GM19372 (cell line): Measurements from ENCODE around the gene PSPC1.
"Not testable (repeated sequence)": the region's sequence is repeated elsewhere in the genome, so short reads cannot be mapped to it uniquely, and the experiment has no call there.

Source experiments
- ATAC-seq: cut with Tn5 transposase; IDR thresholded peaks from one replicate; pipeline ENCODE4 v1.9.1; 2021; ENCODE audit warnings: mild to moderate bottlenecking, low read depth, moderate library complexity; ENCODE audit not compliant: unreplicated experiment

Gene PSPC1

DNA sequence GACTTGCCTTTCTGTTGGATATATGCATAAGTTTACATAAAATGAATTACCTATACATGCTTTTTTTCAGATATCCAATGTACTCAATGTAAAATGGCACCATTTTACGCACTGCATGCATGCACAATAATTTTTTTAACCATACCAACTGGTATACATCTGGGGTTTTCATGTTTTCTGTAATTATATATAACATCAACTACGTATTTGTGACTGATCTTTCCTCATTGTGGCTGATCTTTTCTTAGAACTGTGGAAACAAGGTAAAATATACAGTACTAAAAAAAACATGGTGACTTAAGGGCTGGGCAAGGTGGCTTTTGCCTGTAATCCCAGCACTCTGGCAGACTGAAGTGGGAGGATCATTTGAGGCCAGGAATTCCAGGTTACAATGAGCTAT, 18.5 kb downstream of the PSPC1 start:
- ATAC-seq, result no peak

DNA sequence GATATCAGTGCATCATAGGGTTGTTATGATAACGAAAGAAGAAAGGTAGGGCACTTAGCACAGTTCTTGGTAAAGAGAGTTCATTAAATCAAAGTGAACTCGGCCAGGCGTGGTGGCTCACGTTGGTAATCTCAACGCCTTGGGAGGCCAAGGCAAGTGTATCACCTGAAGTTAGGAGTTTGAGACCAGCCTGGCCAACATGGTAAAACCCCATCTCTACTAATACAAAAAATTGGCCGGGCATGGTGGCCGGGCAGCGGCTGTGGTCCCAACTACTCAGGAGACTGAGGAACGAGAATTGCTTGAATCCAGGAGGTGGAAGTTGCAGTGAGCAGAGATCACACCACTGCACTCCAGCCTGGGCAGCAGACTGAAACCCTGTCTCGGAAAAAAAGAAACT, 19.1 kb downstream of the PSPC1 start:
- ATAC-seq, result no peak

DNA sequence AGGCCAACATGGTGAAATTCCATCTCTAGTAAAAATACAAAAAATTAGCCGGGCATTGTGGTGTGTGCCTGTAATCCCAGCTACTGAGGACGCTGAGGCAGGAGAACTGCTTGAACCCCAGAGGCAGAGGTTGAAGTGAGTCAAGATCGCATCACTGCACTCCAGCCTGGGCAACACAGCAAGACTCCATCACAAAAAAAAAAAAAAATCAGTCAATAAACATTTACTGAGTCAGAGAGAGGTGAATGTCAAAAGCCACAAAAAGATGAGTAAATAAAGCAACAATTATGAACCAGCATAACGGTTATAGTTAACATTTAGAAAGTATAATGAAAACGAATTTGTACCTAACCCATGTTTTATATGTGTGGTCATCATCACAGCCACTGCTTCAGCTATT, 23.1 kb downstream of the PSPC1 start:
- ATAC-seq, result no peak

DNA sequence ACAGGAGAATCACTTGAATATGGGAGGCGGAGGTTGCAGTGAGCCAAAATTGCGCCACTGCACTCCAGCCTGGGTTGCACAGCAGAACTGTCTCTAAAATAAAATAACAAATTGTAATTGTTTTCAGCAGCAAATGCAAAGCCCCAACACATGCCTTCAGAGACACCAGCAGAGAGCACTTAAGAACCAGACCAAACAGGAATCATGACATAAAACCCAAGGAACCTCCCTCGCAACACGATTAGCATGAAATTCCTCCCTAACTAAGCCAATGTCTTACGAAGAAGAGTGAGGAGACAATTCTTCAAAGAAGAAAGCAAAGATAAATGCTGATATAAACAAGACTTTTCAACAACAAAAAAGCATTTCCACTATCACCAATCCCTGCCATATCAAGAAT, 40.1 kb downstream of the PSPC1 start:
- ATAC-seq, result no peak

DNA sequence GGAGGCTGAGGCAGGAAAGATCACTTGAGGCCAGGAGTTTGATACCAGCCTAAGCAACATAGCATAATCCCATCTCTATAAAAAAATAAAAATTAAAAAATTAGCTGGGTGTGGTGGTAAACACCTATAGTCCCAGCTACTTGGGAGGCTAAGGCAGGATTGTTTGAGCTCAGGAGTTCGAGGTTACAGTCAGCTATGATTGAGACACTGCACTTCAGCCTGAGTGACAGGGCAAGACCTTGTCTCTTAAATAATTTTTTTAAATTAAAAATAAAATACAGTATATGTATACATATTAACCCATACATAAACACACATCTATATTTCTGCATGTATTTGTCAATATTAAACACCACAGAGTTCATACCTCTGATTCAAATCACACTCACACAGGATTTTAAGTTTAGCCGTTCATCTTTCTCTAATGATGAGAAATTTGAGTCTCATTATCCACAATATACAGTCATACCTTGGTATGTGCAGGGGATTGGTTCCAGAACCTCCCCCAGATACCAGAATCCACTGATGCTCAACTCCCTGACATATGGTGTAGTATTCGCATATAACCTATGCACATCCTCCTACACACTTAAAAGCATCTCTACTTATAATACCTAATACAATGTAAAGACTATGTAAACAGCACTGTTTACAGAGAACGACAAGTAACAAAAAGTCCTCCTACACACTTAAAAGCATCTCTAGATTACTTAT, 44.7 kb downstream of the PSPC1 start:
- ATAC-seq, result no peak

DNA sequence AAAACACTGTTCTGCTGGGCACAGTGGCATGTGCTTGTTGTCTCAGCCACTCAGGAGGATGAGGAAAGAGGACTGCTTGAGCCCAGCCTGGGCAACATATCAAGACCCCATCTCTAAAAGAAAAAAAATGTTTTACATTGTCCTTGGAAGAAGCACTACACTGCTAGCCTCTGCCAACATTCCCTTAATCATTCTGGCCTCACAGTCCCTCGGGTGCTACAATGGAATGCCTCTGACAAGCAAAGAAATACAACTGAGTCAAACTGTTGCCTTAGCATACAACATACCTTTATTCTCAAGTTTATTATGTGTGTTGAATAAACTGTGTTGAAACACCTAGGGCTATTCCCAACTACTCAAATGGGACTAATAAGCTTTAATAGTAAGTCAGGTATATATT, 56.1 kb downstream of the PSPC1 start:
- ATAC-seq, result no peak

DNA sequence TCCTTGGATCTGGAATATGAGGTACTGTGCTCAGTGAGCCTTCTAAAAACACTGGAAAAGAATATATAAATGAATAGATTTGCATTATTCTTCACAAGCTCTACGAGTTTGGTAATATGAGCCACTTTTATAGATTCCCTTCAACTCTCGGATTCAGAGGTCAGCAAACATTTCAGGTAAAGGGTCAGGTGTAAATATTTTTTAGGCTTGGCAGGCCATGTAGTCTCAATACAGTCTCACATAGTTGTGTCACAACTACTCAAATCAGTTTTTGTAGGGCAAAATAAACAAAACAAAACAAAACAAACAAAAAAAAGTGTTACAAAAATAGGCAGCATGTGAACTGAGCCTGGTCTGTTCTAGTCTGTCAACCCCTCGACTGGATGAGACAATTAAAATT, 57.4 kb downstream of the PSPC1 start:
- ATAC-seq, result no peak

DNA sequence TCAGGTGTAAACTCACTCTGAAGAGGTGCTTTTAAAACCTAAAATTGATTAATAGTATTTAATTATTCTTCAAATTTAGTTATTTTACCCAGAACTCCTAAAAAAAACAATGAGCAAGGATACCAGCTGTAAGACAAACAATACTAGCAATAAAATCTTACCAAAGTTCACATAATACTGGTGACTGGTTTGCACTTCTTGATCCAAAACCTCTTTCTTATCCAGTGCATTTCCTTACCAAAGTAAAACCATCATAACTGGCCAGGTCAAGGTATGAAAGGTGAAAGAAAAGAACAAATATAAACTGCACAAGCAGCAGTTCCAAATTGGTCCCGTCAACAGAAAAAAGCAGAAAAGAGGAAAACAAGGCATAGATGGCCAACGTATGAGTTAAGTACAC, 62.7 kb downstream of the PSPC1 start:
- ATAC-seq, result no peak

DNA sequence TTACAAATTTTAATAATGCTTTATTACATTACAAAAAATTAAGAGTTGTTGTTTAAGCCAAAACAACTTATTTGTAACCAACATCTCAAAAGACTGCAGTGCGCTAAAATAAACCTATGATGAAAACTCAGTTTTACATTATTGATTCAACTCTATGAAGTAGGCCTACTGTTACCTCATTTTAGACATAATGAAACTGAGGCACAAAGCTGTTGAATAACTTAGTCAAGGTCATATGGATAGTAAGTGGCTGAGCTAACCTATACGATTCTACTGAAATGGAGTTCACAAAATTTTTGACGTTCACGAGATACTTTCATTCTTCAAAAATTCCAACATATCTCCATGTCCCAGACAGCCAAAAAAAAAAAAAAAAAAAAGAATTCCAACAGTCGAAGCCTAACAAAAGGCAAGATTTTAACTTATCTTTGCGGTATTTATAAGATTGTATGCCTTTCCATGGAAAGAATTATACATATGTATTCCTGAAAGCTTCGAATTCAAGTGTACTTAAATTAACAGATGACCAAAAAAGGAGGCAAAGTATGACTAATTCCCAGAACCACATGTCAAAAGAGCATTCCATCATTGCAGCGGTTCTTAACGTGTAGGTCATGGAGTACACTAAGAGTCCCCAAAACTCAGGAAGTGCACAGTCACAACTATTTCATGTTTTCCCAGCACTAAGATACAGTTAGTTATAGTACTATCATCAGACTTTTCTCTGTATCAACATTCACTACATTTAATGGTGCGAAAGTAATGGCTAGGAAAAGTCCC, 69.4 kb downstream of the PSPC1 start:
- no peak for ATAC-seq

DNA sequence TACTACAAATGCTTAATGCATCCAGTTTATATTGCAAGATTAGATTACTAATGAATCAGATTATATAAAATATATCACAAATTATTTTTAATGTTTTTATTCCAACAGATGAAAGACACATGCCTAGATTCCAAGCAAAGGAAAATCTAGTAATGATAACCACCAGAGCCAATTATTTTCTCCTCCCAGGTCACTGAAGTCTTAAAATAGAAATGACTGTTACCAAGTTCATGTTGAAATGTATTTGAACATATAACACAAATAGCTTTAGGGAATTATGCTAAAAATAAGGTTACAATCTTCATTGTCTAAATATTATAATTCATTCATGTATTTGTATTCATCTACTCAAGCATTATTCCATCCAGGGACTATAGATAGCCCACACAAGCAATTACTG, 73.0 kb downstream of the PSPC1 start:
- not testable (repeated sequence) for ATAC-seq

DNA sequence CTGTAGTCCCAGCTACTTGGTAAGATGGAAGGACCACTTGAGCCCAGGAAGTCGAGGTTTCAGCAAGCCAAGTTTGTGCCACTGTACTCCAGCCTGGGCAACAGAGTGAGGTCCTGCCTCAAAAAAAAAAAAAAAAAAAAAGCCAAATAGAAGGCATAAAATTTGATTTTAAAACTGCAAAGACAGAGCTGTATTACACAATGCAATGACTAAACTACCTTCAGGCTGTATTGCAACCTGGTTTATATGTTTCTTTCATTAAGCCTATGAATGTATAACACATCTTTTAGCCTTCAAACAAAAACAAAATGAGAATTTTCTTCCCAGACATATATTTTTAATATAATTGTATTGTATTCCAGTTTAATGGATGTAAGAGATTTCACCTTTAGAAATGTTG, 73.7 kb downstream of the PSPC1 start:
- ATAC-seq, result not testable (repeated sequence)

DNA sequence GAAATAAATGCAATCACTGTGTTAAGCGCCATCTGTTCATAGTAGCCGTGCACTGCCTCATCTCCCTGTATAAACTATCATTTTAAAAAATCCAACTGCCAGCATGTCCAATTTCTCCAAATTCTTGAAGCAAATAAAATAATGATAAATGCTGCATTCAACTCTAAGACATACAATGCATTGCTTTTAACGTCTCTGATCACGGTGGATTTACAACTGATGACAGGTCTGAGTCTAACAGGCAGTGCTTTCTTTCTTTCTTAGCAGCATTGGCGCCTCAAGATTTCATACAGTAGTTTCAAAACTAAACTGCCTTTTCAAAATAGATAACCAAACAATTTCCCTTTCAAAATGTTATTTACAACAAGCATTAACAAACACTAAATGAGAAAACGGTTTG, 78.5 kb downstream of the PSPC1 start:
- ATAC-seq, result not testable (repeated sequence)

DNA sequence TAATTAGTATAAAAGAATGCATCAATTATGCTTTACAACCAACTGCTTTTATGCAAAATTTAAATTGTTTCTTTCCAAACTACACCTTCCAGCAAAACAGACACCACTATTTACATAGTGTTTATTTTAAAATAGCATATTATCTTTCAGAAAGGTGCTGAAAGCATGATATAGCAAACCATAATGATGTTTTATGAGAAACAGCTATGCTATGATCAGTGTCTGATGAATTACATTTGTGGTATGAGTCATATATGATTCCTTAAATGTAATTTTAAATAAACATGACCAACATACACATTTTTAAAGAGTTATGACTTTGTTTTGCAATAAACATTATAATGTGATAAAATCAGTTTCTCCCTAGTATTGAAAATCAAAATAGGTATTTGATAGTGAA, 81.1 kb downstream of the PSPC1 start:
- not testable (repeated sequence) for ATAC-seq

DNA sequence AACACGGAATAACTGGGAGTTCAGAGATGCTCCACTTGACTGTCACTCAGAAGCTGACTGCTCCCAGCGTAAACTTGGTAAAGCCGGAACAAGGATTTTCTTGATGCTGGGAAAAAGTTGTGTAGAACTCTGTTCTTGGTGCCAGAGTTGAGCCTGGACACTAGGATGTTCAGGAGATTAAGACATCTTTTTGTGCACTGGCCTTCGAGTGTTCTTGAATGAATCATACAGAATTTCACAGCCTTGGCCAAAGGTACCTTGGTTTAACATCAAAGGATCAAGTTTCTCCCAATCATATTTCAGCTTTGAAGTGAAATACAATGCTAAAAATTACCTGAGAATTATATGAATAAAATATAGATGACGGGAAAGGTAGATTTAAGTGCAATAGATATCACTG, 81.8 kb downstream of the PSPC1 start:
- not testable (repeated sequence) for ATAC-seq

DNA sequence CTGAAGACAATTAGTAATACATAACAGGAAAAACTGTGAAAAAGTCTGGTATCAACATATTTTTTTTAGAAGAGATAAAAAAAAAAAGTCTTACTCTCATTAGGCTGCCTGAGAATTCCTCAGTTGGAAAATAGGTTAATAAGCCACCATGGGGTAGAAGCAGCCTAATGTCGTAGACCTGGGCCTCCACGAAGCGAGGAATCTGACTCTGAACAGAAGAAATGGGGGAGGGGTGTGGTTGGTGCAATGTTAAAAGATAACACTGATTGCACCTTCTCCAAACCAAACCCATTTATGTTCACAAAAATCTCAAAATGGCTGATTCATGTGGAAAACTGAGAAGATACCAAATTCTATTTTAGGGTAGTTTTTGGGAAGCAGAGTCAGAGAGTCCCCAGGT, 86.9 kb downstream of the PSPC1 start:
- ATAC-seq, result no peak

DNA sequence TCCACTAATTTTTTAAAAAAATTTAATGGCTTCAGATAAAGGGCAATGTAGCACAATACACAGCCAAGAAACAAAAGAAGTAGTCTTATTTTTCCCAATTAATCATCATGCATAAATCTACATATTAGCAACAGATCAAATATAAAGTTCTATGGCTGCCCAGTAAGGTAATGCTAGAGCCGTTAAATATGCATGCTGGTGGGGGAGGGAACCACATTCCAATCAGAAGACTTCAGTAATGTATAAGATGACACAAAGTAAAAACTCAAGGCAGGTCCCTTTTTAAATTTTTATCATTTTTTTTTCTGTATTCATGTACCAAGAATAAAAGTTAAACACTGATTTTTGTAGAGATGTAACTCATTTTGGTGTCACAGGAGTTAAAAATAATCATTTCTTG, 87.3 kb downstream of the PSPC1 start:
- no peak for ATAC-seq

DNA sequence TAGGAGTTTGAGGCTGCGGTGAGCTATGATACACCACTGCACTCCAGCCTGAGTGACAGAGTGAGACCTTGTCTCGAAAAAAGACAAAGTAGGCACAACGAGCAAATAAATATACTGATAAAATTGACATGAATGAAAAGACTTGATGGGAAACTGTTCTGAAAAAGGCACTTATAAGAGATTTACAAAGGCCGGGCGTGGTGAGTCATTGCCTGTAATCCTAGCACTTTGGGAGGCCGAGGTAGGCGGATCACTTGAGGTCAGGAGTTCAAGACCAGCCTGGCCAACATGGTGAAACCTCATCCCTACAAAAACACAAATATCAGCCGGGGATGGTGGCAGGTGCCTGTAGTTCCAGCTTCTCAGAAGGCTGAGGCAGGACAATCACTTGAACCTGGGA, 91.3 kb downstream of the PSPC1 start:
- not testable (repeated sequence) for ATAC-seq

DNA sequence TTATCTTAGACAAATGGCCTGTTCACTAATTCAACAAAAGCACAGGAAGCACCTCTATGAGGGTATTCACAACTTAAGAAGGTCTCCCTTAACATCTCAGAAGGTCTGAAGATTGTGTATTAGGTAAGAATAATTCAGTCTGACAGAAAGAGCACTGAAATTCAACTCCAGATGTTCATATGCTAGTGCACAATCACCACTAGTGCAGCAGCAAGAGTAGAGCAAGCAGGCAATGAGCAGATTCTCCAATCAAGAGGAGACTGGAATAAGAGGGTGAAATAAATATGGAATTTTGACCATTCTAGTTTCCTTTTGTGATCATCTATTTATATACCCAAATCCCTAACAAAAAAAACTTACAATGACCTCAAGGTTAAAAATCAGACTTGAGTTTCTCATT, 97.3 kb downstream of the PSPC1 start:
- no peak for ATAC-seq

DNA sequence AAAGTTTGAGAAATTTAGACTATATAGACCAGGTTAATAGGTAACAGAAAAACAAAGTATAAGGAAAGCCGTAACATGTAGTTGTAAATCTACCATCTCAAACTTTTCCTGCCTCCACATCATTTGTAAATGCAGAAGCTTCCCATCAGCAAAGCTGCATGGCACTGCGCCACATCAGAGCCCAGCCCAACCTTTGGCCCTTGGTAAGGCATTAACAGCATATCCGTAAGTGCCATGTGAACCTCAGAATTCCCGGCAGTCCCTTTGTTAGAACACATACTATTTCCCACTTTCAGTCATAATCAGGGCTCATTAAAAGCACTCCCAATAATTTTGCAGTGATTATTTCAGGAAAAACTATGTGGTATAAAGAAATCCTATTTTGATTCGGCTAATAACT, 97.7 kb downstream of the PSPC1 start:
- ATAC-seq, result no peak

DNA sequence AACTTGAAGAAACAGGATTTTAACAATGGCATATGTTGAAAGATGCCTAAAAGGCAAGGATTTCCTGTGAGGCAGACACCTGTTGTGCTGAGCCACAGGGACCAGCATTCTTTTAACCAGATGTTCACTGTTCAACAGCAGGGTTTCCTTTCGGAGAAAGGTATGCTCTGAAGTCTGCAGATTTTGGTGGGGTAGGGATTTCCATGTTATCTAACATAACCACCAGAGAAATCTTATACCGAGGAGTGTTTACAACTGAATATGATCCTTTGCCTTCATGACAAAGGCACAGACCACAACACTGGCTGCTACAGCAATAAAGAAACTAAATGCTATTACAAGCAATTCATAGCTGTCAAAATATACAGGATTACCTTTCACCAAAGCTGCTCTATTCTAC, 101.2 kb downstream of the PSPC1 start:
- no peak for ATAC-seq

DNA sequence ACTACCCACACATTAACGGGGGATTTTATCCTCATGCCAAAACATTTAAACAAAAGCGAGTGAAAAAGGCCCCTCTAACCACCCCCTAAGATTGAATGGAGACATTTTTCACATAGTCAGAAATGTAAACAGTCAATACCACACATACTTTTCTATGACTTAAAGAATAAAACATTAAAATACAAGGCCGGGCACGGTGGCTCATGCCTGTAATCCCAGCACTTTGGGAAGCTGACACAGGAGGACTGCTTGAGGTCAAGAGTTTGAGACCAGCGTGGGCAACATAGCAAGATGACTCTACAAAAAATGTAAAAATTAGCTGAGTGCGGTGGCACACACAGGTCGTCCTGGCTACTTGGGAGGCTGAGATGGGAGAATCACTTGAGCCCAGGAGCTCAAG, 102.0 kb downstream of the PSPC1 start:
- no peak for ATAC-seq

DNA sequence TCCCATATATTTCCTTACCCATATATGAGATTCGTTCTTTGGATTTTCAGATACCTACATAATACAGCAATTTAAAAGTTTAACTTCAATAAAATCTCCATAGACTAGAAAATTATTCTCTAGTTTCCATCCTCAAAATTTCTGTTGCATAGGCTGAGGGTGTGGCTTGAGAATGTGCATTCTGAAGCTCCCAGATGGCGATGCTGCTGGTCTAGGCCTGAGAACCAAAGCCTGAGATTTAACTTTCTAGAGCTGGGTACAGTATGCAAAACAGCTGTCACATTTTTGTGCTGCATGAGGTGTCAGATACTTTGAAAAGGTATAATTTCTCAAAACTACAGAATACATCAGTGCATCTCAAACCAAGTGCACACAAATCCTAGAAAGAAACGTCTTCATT, 106.6 kb downstream of the PSPC1 start:
- no peak for ATAC-seq
